Measurements from ENCODE around the gene DSE. TPM values are rescaled to one million over a fixed set of nuclear protein-coding genes. Genes with fewer than 3 reads are reported as not detected.
A peak's percentile ranks its signal among the peaks of the same experiment; 100 is the strongest.

The DSE gene
- total RNA-seq, 1 experiment from 2014 or later, result 1.0 TPM

GRCh38 chr6:116422238-116422637 lies 51.5 kb downstream of the DSE start:
- in situ Hi-C loops (cut with HindIII; ENCODE audit: low pct_unique_long_range_greater_than_20kb, low sequenced_read_pairs), result no loop called here
- DNase-seq (ENCODE audit: low read depth, low spot score), result no peak

- no peak for DNase-seq (ENCODE audit: low read depth, low spot score)
- in situ Hi-C loops (cut with HindIII; ENCODE audit: low pct_unique_long_range_greater_than_20kb, low sequenced_read_pairs), result no loop called here
Observed at GRCh38 chr6:116424001-116424400, 53.3 kb downstream of the DSE start.

GRCh38 chr6:116426551-116426950 lies 55.8 kb downstream of the DSE start:
- DNase-seq (ENCODE audit: low read depth, low spot score), result no peak
- in situ Hi-C loops (cut with HindIII; ENCODE audit: low pct_unique_long_range_greater_than_20kb, low sequenced_read_pairs), result no loop called here

DNA sequence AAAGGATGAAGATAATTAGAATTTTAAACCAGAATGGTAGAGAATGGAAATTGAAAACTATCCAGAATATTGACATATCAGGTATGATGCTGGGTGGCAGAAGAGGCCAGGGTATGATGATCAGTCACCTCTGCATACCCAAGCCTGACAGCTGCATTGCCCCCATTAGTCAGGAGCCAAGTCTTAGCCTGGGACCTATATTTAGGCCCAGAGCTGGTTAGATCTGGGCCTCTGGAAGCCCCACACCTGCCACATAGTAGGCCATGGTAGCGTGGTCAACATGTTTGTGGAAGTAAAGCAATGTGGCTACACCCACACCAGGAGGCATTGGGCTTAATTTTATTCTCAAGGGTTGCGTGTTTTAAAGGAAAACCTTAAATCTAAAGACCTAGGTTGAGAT lies 58.4 kb downstream of the DSE start:
- in situ Hi-C loops (cut with HindIII; ENCODE audit: low pct_unique_long_range_greater_than_20kb, low sequenced_read_pairs), result no loop called here
- DNase-seq (ENCODE audit: low read depth, low spot score), result no peak

DNA sequence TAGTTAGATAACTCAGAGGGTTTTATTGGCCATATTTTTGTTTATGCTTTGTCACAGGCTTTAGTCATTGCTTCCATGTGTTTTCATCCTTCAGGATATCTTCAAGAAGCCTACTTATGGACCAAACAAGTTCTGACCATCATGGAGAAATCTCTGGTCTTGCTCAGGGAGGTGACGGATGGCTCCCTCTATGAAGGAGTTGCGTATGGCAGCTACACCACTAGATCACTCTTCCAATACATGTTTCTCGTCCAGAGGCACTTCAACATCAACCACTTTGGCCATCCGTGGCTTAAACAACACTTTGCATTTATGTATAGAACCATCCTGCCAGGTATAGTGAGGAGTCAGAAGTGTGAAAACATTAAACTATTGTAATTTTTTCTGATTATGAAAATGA lies 60.1 kb downstream of the DSE start:
- in situ Hi-C loops (cut with HindIII; ENCODE audit: low pct_unique_long_range_greater_than_20kb, low sequenced_read_pairs), result no loop called here
- no peak for DNase-seq (ENCODE audit: low read depth, low spot score)

- DNase-seq (ENCODE audit: low read depth, low spot score), result no peak
- in situ Hi-C loops (cut with HindIII; ENCODE audit: low pct_unique_long_range_greater_than_20kb, low sequenced_read_pairs), result no loop called here
Observed at GRCh38 chr6:116431964-116432595, 61.3 kb downstream of the DSE start.

- in situ Hi-C loops (cut with HindIII; ENCODE audit: low pct_unique_long_range_greater_than_20kb, low sequenced_read_pairs), result no loop called here
- no peak for DNase-seq (ENCODE audit: low read depth, low spot score)
Observed at GRCh38 chr6:116433206-116433712, 62.5 kb downstream of the DSE start.

- in situ Hi-C loops (cut with HindIII; ENCODE audit: low pct_unique_long_range_greater_than_20kb, low sequenced_read_pairs), result no loop called here
- DNase-seq (ENCODE audit: low read depth, low spot score), result no peak
Observed at GRCh38 chr6:116434056-116434725, 63.4 kb downstream of the DSE start.

DNA sequence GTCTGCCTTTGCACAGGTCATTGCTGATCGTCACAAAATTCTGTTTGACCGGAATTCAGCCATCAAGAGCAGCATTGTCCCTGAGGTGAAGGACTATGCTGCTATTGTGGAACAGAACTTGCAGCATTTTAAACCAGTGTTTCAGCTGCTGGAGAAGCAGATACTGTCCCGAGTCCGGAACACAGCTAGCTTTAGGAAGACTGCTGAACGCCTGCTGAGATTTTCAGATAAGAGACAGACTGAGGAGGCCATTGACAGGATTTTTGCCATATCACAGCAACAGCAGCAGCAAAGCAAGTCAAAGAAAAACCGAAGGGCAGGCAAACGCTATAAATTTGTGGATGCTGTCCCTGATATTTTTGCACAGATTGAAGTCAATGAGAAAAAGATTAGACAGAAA lies 65.8 kb downstream of the DSE start:
- no peak for DNase-seq (ENCODE audit: low read depth, low spot score)
- in situ Hi-C loops (cut with HindIII; ENCODE audit: low pct_unique_long_range_greater_than_20kb, low sequenced_read_pairs), result no loop called here

GRCh38 chr6:116437656-116438055 lies 66.9 kb downstream of the DSE start:
- in situ Hi-C loops (cut with HindIII; ENCODE audit: low pct_unique_long_range_greater_than_20kb, low sequenced_read_pairs), result no loop called here
- no peak for DNase-seq (ENCODE audit: low read depth, low spot score)

DNA sequence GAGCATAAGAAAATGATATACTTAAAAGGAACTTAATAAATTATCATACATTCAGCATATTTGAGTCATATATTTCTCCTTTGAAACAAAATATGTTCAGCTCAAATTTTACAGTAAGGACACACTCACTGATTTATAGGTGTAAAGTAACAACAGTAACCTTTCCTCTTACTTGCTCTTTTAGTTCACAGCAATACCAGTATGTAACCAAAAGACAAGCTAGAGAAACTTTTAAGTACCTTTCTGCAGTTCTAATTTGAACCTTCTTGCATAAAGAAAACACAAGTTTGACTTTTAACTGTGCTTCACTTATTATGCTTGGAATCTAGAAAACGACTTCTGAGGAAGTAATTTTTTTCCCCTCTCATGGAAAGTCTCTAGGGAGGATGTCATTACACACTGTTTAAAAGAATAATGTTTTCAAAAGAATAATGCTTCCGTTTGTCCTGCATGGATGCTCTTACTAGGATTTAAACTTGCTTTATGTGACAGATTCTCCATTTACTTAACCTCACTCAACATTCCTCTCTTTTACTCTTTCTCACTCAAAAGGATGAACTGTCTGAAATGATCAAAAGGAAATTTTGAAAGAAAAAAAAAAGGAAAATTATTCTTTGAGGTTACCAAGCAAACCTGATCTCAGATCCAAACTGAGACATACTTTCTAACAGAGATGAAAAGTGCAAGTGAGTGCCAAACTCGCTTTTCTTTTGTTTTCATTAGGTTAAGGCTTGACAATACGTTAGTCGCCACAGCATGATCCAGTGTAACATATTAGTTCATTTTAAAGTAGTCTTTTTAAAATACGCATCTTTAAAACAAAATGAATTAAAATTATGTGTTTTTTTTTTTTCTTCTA lies 68.1 kb downstream of the DSE start:
- in situ Hi-C loops (cut with HindIII; ENCODE audit: low pct_unique_long_range_greater_than_20kb, low sequenced_read_pairs), result no loop called here
- no peak for DNase-seq (ENCODE audit: low read depth, low spot score)

DNA sequence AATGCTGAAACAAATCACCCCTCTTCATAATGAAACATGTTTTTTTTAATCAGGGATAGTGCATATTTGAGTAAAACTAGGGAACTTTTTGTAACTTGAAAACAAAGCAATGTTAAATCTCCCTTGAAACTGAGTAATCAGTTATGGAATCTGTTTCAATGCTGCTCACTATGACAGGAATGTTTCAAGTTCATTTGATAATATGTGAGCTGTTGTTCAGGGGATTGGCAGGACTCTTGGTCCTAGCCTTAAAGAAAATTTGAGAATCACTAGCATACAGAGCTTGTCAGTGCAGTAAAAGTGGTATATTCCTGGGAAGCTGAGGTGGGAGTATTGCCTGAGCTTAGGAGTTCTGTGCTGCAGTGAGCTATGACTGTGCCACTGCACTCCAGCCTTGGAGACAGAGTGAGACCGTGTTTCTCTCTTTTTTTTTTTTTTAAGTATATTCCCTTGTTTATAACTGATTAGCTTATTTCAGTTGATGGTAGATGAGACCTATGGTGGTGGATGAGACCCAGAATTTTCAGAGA lies 68.8 kb downstream of the DSE start:
- DNase-seq (ENCODE audit: low read depth, low spot score), result no peak
- in situ Hi-C loops (cut with HindIII; ENCODE audit: low pct_unique_long_range_greater_than_20kb, low sequenced_read_pairs), result no loop called here

- no peak for DNase-seq (ENCODE audit: low read depth, low spot score)
- in situ Hi-C loops (cut with HindIII; ENCODE audit: low pct_unique_long_range_greater_than_20kb, low sequenced_read_pairs), result no loop called here
Observed at GRCh38 chr6:116443105-116443504, 72.4 kb downstream of the DSE start.

GRCh38 chr6:116444092-116444491 lies 73.3 kb downstream of the DSE start:
- DNase-seq (ENCODE audit: low read depth, low spot score), result peak; percentile 39
- in situ Hi-C loops (cut with HindIII; ENCODE audit: low pct_unique_long_range_greater_than_20kb, low sequenced_read_pairs), result no loop called here

DNA sequence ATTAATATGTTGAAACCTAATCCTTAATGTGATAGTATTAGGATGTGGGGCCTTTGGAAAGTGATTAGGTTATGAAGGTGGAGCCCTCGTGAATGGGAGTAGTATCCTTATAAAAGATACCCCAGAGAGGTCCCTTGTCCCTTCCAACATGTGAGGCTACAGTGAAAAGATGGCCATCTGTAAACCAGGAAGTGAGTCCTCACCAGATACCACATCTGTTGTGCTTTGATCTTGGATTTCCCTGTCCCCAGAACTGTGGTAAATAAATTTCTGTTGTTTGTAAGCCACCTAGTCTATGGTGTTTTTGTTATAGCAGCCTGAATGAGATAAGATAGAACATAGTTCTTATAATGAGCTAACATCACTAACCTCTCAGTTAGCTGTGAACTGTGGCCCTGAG lies 73.8 kb downstream of the DSE start:
- in situ Hi-C loops (cut with HindIII; ENCODE audit: low pct_unique_long_range_greater_than_20kb, low sequenced_read_pairs), result no loop called here

DNA sequence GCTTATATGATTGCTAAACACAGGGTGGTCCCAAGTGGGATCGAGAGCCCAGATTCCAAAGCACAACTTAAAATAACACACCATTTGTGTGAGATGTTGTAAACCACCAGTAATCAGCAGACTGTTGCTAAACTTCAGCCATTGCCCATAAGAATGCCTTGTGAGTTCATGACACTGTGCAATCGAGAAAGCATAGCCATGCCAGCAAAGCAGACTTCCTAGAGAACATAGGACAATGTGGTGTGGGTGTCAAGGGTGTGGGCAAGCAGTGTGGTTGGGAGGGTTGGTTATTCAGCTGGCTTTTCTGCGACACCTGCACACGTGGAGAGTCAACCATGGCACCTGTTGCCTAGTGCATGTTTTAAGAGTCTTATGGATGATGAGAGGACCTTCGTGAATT lies 74.4 kb downstream of the DSE start:
- in situ Hi-C loops (cut with HindIII; ENCODE audit: low pct_unique_long_range_greater_than_20kb, low sequenced_read_pairs), result no loop called here

More for the DNA sequence above, 73.8 kb downstream of the DSE start:
- no peak for DNase-seq (ENCODE audit: low read depth, low spot score)

GRCh38 chr6:116446399-116446798 lies 75.7 kb downstream of the DSE start:
- in situ Hi-C loops (cut with HindIII; ENCODE audit: low pct_unique_long_range_greater_than_20kb, low sequenced_read_pairs), result no loop called here
- DNase-seq (ENCODE audit: low read depth, low spot score), result no peak

More for the DNA sequence above, 74.4 kb downstream of the DSE start:
- no peak for DNase-seq (ENCODE audit: low read depth, low spot score)

DNA sequence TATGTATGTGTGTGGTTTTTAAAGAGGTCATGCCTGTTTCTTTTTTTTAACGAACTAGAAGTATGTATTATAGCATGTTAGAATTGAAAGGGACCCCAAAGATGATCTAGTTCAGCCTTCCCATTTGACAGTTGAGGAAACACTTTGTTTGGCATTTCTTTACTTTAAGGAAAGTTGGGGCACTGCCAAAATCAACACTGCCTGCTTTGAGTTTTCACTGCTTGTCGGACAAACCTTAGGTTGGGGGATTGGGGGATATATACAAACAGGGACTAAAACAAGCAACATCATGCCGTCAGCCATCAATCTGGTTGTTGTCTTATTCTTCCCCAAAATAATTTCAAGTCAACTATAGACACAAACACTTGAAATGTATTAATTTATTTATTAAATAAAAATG lies 76.3 kb downstream of the DSE start:
- in situ Hi-C loops (cut with HindIII; ENCODE audit: low pct_unique_long_range_greater_than_20kb, low sequenced_read_pairs), result no loop called here
- DNase-seq (ENCODE audit: low read depth, low spot score), result no peak

Data from SK-MEL-5 (cell line).